H1 (cell line): ENCODE data around the gene EXOC6. TPM values are rescaled to one million over a fixed set of nuclear protein-coding genes. Genes with fewer than 3 reads are reported as not detected.

Experiments used
- CTCF ChIA-PET: fragments of 300-600 bp; sonication (Branson Sonifier 250); formaldehyde crosslinking; loops from one replicate; lab custom pipeline; 2021; ENCODE audit not compliant: partially characterized antibody; lab: Charles Lee
- POLR2A ChIA-PET: fragments of 300-600 bp; sonication (Branson Sonifier 250); formaldehyde crosslinking; loops from one replicate; lab custom pipeline; 2021; ENCODE audit warnings: inconsistent platforms; ENCODE audit not compliant: partially characterized antibody; lab: Charles Lee
- DNase-seq, 2 experiments: peaks; one replicate each; pipeline versions ENCODE4 v3.0.0 to v3.0.0-alpha.2; 2010 to 2022; ENCODE audit warnings: low spot score in 2 of 2, low read depth in 1 of 2, mixed read lengths in 1 of 2
- FAIRE-seq: peaks from 2 replicates; lab custom pipeline; 2011; peaks lifted over from hg19 to GRCh38; lab: Jason Lieb, UNC
- H2AFZ ChIP-seq: 2 replicates; pipeline ENCODE4 v1.8.1; 2012; ENCODE audit warnings: low read length, inconsistent platforms
- H2AK5ac ChIP-seq: 2 replicates; pipeline ENCODE4 v1.6.1; 2013; ENCODE audit warnings: low read depth, low read length
- H2BK120ac ChIP-seq: replicated peaks from 2 replicates; pipeline ENCODE3; 2013; ENCODE audit warnings: low read depth, low read length, inconsistent platforms
- H2BK12ac ChIP-seq: 2 replicates; pipeline ENCODE4 v1.6.1; 2013; ENCODE audit warnings: low read depth, low read length
- H2BK15ac ChIP-seq: 2 replicates; pipeline ENCODE4 v1.6.1; 2013; ENCODE audit warnings: low read length
- H2BK20ac ChIP-seq: 2 replicates; pipeline ENCODE4 v1.6.1; 2013; ENCODE audit warnings: low read length
- H2BK5ac ChIP-seq: 2 replicates; pipeline ENCODE4 v1.6.1; 2013; ENCODE audit warnings: low read depth, low read length
- H3K14ac ChIP-seq: 2 replicates; pipeline ENCODE4 v1.6.1; 2013; ENCODE audit warnings: inconsistent platforms; ENCODE audit not compliant: insufficient read length
- H3K18ac ChIP-seq: 2 replicates; pipeline ENCODE4 v1.6.1; 2013; ENCODE audit warnings: low read length; ENCODE audit errors: extremely low read depth
- H3K23ac ChIP-seq: 2 replicates; pipeline ENCODE4 v1.6.1; 2013; ENCODE audit warnings: inconsistent platforms; ENCODE audit not compliant: insufficient read length
- H3K23me2 ChIP-seq: 2 replicates; pipeline ENCODE4 v1.6.1; 2013; ENCODE audit warnings: low read depth, low read length
- H3K27ac ChIP-seq: 2 replicates; pipeline ENCODE4 v1.6.1; 2011; ENCODE audit warnings: low read depth, low read length, inconsistent platforms
- H3K27me3 ChIP-seq, 4 experiments: replicated peaks in 1 of 4; 1 replicate in 1 of 4; 2 replicates in 3 of 4; pipeline versions ENCODE4 v1.6.1 to v1.8.1; 2011 to 2013; ENCODE audit warnings: low read length in 3 of 4, mild to moderate bottlenecking in 3 of 4, inconsistent platforms in 2 of 4, mixed read lengths in 2 of 4, moderate library complexity in 1 of 4; ENCODE audit not compliant: control insufficient read depth in 3 of 4, insufficient read depth in 3 of 4; ENCODE audit errors: extremely low read depth in 1 of 4
- H3K36me3 ChIP-seq, 4 experiments: 2 replicates each; pipeline versions ENCODE4 v1.6.1 to v1.8.1; 2011 to 2013; ENCODE audit warnings: mild to moderate bottlenecking in 4 of 4, low read length in 3 of 4, moderate library complexity in 2 of 4, control low read depth in 1 of 4, inconsistent platforms in 1 of 4; ENCODE audit not compliant: insufficient read depth in 4 of 4, control insufficient read depth in 2 of 4
- H3K4ac ChIP-seq: replicated peaks from 2 replicates; pipeline ENCODE3; 2013; ENCODE audit warnings: low read length, low read depth, mixed read lengths, inconsistent platforms; ENCODE audit not compliant: insufficient read length
- H3K4me1 ChIP-seq, 4 experiments: replicated peaks in 1 of 4; 1 replicate in 1 of 4; 2 replicates in 3 of 4; pipeline versions ENCODE4 v1.6.1 to v1.8.1; 2011 to 2013; ENCODE audit warnings: low read length in 3 of 4, inconsistent platforms in 2 of 4, mixed read lengths in 1 of 4; ENCODE audit not compliant: insufficient read depth in 4 of 4, control insufficient read depth in 3 of 4
- H3K4me2 ChIP-seq, 2 experiments: 2 replicates each; pipeline versions ENCODE4 v1.6.1 to v1.8.1; 2011 to 2013; ENCODE audit warnings: low read depth in 2 of 2, low read length in 2 of 2, control low read depth in 1 of 2, inconsistent platforms in 1 of 2, mild to moderate bottlenecking in 1 of 2; ENCODE audit not compliant: insufficient read depth in 1 of 2
- H3K4me3 ChIP-seq, 4 experiments: fragments of 200-600, 300-600 bp in 1 of 4; sonication (generic), shearing (Covaris generic), sonication (Bioruptor Twin) in 1 of 4; 2 replicates each; pipeline versions ENCODE4 v1.5.1 to v1.8.1; 2011 to 2016; ENCODE audit warnings: low read length in 4 of 4, low read depth in 3 of 4, control low read depth in 2 of 4, inconsistent platforms in 2 of 4, mild to moderate bottlenecking in 2 of 4, mixed read lengths in 1 of 4, moderate library complexity in 1 of 4; ENCODE audit not compliant: insufficient read depth in 2 of 4; ENCODE audit errors: extremely low read depth in 1 of 4
- H3K56ac ChIP-seq: replicated peaks from 2 replicates; pipeline ENCODE3; 2013; ENCODE audit warnings: low read depth, mild to moderate bottlenecking, mixed read lengths, low read length, inconsistent platforms; ENCODE audit not compliant: insufficient read length
- H3K79me1 ChIP-seq: 2 replicates; pipeline ENCODE4 v1.6.1; 2013; ENCODE audit warnings: low read depth, low read length, control low read depth
- H3K79me2 ChIP-seq, 2 experiments: 2 replicates each; pipeline versions ENCODE4 v1.6.1 to v1.8.1; 2012 to 2013; ENCODE audit warnings: low read length in 2 of 2, mild to moderate bottlenecking in 2 of 2, inconsistent platforms in 1 of 2; ENCODE audit not compliant: insufficient read depth in 2 of 2, control insufficient read depth in 1 of 2
- H3K9ac ChIP-seq, 4 experiments: replicated peaks in 1 of 4; 1 replicate in 1 of 4; 2 replicates in 3 of 4; pipeline versions ENCODE4 v1.6.1 to v1.8.1; 2011 to 2013; ENCODE audit warnings: low read depth in 3 of 4, low read length in 3 of 4, control low read depth in 2 of 4, mild to moderate bottlenecking in 2 of 4, moderate library complexity in 2 of 4, inconsistent platforms in 1 of 4; ENCODE audit errors: extremely low read depth in 1 of 4
- H3K9me3 ChIP-seq, 2 experiments: 2 replicates each; pipeline versions ENCODE4 v1.6.1 to v1.8.1; 2012 to 2013; ENCODE audit warnings: mild to moderate bottlenecking in 2 of 2, moderate library complexity in 2 of 2, control low read depth in 1 of 2, inconsistent platforms in 1 of 2, low read depth in 1 of 2, low read length in 1 of 2, mixed read lengths in 1 of 2; ENCODE audit not compliant: insufficient read depth in 2 of 2
- H4K20me1 ChIP-seq, 2 experiments: replicated peaks in 1 of 2; 2 replicates each; pipeline versions ENCODE3 to v1.8.1; 2011 to 2013; ENCODE audit warnings: inconsistent platforms in 2 of 2, low read length in 2 of 2, mild to moderate bottlenecking in 1 of 2; ENCODE audit not compliant: insufficient read depth in 2 of 2, control insufficient read depth in 1 of 2
- H4K5ac ChIP-seq: 2 replicates; pipeline ENCODE4 v1.6.1; 2013; ENCODE audit warnings: low read length, low read depth, mixed read lengths, inconsistent platforms; ENCODE audit not compliant: insufficient read length
- H4K8ac ChIP-seq: 2 replicates; pipeline ENCODE4 v1.8.0; 2013; ENCODE audit warnings: mild to moderate bottlenecking, moderate library complexity, low read length, inconsistent platforms; ENCODE audit not compliant: insufficient read depth; ENCODE audit errors: extremely low read depth
- H4K91ac ChIP-seq: replicated peaks from 2 replicates; pipeline ENCODE3; 2013; ENCODE audit warnings: low read length, mixed read lengths, inconsistent platforms; ENCODE audit not compliant: insufficient read length
- ASH2L ChIP-seq: fragments of 200-600, 300-600 bp; sonication (generic); IDR thresholded peaks from one replicate; pipeline ENCODE4 v1.7.1; 2017; ENCODE audit warnings: low read length
- CEBPB ChIP-seq: IDR thresholded peaks from 2 replicates; pipeline ENCODE4 v1.6.1; 2012; ENCODE audit warnings: low read depth, low read length
- GTF2F1 ChIP-seq: IDR thresholded peaks from 2 replicates; pipeline ENCODE4 v1.6.1; 2012; ENCODE audit warnings: low read depth, low read length, improper control_type of control experiment, borderline replicate concordance
- KDM4A ChIP-seq: IDR thresholded peaks from one replicate; pipeline ENCODE4 v1.7.1; 2012; ENCODE audit warnings: low read depth, mild to moderate bottlenecking, moderate library complexity, low read length, inconsistent platforms; ENCODE audit not compliant: severe bottlenecking
- MAFK ChIP-seq: IDR thresholded peaks from 2 replicates; pipeline ENCODE4 v1.6.1; 2012; ENCODE audit warnings: low read depth, mild to moderate bottlenecking, improper control_type of control experiment, low read length
- ZNF274 ChIP-seq: IDR thresholded peaks from 2 replicates; pipeline ENCODE4 v1.7.0; 2012; ENCODE audit warnings: low read length, borderline replicate concordance; ENCODE audit errors: extremely low read depth
- WGBS, 2 experiments: shearing (Covaris generic) in 1 of 2; methylation state at CpG; one replicate each; pipeline versions ENCODE4 v1.1.6 to v1.1.7; 2013 to 2015; ENCODE audit warnings: low lambda C conversion rate in 2 of 2, mixed read lengths in 2 of 2, inconsistent platforms in 1 of 2, low coverage in 1 of 2, missing lambda C conversion rate in 1 of 2; ENCODE audit not compliant: insufficient replicate concordance in 2 of 2, insufficient coverage in 1 of 2, insufficient read length in 1 of 2; ENCODE audit errors: extremely low coverage in 1 of 2, missing lambda C conversion rate in 1 of 2; 5-methylcytosine and 5-hydroxymethylcytosine counted together
- polyA plus RNA-seq, 7 experiments: library from polyadenylated mRNA; depleted of rRNA in 3 of 7; stranded (reverse) in 5 of 7; unstranded in 2 of 7; fragments of >200 nt in 5 of 7; fragments of 200-250 nt in 2 of 7; gene quantifications; 1 replicate in 5 of 7; 2 replicates in 1 of 7; 4 replicates in 1 of 7; pipeline versions ENCODE4 v1.2.1 to v1.2.3, GENCODE V29; 2011 to 2013; ENCODE audit warnings: missing spikeins in 2 of 7, mixed read lengths in 2 of 7
- total RNA-seq: library from RNA; stranded (reverse); fragmentation: NEBNext Ultra II Directional; extraction: Animal tissue kit (Norgen Biotek cat#: 25700); gene quantifications from 2 replicates; pipeline ENCODE4 v1.2.1, GENCODE V29; 2021
- TF ChIP-seq, protein P1 (sequence below): IDR thresholded peaks from 2 replicates; pipeline ENCODE4 v1.6.1; 2012; ENCODE audit warnings: low read length, inconsistent platforms

The EXOC6 gene
- total and polyA plus RNA-seq, 2 of the 8 experiments (the other 6 are each of a cell fraction or from before 2014, with no cell fraction given): 1.7 to 4.5 TPM

DNA sequence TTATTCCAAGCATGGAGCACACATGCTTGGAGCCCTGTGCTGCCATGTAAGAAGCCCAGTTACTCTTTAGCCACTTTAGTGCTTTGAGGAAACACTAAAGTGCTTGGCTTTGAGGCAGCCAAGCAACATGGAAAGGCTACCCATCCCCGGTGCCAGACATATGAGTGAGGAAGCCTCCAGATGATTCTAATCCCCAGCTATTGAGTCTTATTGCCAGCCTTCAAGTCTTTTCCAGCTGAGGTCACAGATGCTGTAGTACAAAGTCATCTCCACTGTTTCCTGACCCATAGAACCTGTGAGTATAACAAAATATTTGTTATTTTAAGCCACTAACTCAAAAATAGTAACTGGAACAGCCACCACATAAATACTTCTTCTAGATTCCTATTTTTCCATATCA lies 120.8 kb downstream of the EXOC6 start:
- POLR2A ChIA-PET: no interaction called here
- TF ChIP-seq, protein P1, sequence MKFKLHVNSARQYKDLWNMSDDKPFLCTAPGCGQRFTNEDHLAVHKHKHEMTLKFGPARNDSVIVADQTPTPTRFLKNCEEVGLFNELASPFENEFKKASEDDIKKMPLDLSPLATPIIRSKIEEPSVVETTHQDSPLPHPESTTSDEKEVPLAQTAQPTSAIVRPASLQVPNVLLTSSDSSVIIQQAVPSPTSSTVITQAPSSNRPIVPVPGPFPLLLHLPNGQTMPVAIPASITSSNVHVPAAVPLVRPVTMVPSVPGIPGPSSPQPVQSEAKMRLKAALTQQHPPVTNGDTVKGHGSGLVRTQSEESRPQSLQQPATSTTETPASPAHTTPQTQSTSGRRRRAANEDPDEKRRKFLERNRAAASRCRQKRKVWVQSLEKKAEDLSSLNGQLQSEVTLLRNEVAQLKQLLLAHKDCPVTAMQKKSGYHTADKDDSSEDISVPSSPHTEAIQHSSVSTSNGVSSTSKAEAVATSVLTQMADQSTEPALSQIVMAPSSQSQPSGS: no peak
- no peak for TF ChIP-seq KDM4A
- no peak for TF ChIP-seq CEBPB
- TF ChIP-seq GTF2F1: no peak
- TF ChIP-seq ZNF274: no peak
- no peak for TF ChIP-seq ASH2L
- no peak for TF ChIP-seq MAFK
- no peak overlapping the region for H2AFZ ChIP-seq
- H3K9ac ChIP-seq: no peak overlapping the region
- H2BK120ac ChIP-seq: no peak overlapping the region
- no peak overlapping the region for H2BK12ac ChIP-seq
- no peak for FAIRE-seq
- no peak overlapping the region for H3K4me2 ChIP-seq
- no peaks in the 10 kb centered on the region for H3K23me2 ChIP-seq
- H3K79me2 ChIP-seq: no peaks in the 10 kb centered on the region
- no peak overlapping the region for H3K56ac ChIP-seq
- H3K27me3 ChIP-seq: no peaks in the 10 kb centered on the region
- DNase-seq: no peak
- CTCF ChIA-PET: interaction anchor here (0.8 to 1.3 kb wide), 4 partner anchors 11 to 513 kb away, joined by 3 to 4 read pairs (median 3); partner anchors contain the start of gene MYOF
- H3K18ac ChIP-seq: no peak overlapping the region
- H3K23ac ChIP-seq: no peak overlapping the region
- no peaks in the 10 kb centered on the region for H3K36me3 ChIP-seq
- no peaks in the 10 kb centered on the region; a peak in 1 of 4 replicates for H3K9me3 ChIP-seq
- 100% methylated on average over 1 of the region's 1 CpG; no CpG with 5 or more reads in 1 of the 2 experiments for WGBS, 2 experiments
- H2AK5ac ChIP-seq: no peak overlapping the region
- H3K4me3 ChIP-seq: no peak overlapping the region
- no peak overlapping the region for H4K5ac ChIP-seq
- H2BK20ac ChIP-seq: no peak overlapping the region
- no peaks in the 10 kb centered on the region for H4K20me1 ChIP-seq
- no peak overlapping the region for H4K8ac ChIP-seq
- no peak overlapping the region for H2BK5ac ChIP-seq
- no peak overlapping the region for H3K27ac ChIP-seq
- H3K4me1 ChIP-seq: no peaks in the 10 kb centered on the region
- no peak overlapping the region for H3K14ac ChIP-seq
- no peak overlapping the region for H2BK15ac ChIP-seq
- no peak overlapping the region for H3K4ac ChIP-seq
- no peaks in the 10 kb centered on the region for H3K79me1 ChIP-seq
- no peak overlapping the region for H4K91ac ChIP-seq
